Ishikawa (cell line): ENCODE measurements around the gene RGSL1.

Experiments used
- CEBPB ChIP-seq: IDR thresholded peaks from 2 replicates; pipeline ENCODE4 v1.6.1; 2012
- CREB1 ChIP-seq: IDR thresholded peaks from 2 replicates; pipeline ENCODE4 v1.6.1; 2012; ENCODE audit warnings: low read depth
- EP300 ChIP-seq: IDR thresholded peaks from 2 replicates; pipeline ENCODE4 v1.6.1; 2012; ENCODE audit warnings: borderline replicate concordance
- RAD21 ChIP-seq: IDR thresholded peaks from 2 replicates; pipeline ENCODE4 v1.6.1; 2012; ENCODE audit warnings: low read depth
- TAF1 ChIP-seq: IDR thresholded peaks from 2 replicates; pipeline ENCODE4 v1.6.1; 2012; ENCODE audit warnings: low read depth, mild to moderate bottlenecking
- TCF12 ChIP-seq: IDR thresholded peaks from 2 replicates; pipeline ENCODE4 v1.6.1; 2012; ENCODE audit warnings: low read depth
- TEAD4 ChIP-seq: IDR thresholded peaks from 2 replicates; pipeline ENCODE4 v1.6.1; 2012
- YY1 ChIP-seq: IDR thresholded peaks from 2 replicates; pipeline ENCODE4 v1.6.1; 2012; ENCODE audit warnings: low read depth
- TF ChIP-seq, protein P1 (sequence below): IDR thresholded peaks from 2 replicates; pipeline ENCODE4 v1.6.1; 2012; ENCODE audit warnings: low read depth, mild to moderate bottlenecking
- TF ChIP-seq, protein P2 (sequence below): IDR thresholded peaks from 2 replicates; pipeline ENCODE4 v1.6.1; 2012

DNA sequence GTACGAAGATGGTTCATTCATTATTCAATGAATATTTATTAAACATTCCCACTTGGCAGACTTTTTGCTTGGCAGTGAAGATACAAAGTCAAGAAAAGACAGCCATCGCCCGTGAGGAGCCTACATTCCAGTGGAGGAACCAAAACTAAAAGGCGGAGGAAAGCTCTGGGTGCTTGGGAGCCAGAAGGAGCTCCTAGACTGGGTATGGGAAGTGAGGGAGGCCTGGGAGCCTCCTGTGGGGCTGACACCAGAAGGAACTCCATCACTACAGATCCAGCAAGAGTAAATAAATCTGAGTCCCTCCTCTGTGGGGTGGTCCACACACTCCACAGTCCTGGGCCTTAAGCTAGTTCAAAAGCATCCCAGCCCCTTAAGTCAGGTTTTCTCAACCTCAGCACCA, 124.2 kb downstream of the RGSL1 start:
- TF ChIP-seq RAD21 (no peak), YY1 (no peak), TEAD4 (no peak), CEBPB (no peak), CREB1 (no peak), EP300 (no peak), TCF12 (no peak), TAF1 (no peak)
- TF ChIP-seq, protein P1, sequence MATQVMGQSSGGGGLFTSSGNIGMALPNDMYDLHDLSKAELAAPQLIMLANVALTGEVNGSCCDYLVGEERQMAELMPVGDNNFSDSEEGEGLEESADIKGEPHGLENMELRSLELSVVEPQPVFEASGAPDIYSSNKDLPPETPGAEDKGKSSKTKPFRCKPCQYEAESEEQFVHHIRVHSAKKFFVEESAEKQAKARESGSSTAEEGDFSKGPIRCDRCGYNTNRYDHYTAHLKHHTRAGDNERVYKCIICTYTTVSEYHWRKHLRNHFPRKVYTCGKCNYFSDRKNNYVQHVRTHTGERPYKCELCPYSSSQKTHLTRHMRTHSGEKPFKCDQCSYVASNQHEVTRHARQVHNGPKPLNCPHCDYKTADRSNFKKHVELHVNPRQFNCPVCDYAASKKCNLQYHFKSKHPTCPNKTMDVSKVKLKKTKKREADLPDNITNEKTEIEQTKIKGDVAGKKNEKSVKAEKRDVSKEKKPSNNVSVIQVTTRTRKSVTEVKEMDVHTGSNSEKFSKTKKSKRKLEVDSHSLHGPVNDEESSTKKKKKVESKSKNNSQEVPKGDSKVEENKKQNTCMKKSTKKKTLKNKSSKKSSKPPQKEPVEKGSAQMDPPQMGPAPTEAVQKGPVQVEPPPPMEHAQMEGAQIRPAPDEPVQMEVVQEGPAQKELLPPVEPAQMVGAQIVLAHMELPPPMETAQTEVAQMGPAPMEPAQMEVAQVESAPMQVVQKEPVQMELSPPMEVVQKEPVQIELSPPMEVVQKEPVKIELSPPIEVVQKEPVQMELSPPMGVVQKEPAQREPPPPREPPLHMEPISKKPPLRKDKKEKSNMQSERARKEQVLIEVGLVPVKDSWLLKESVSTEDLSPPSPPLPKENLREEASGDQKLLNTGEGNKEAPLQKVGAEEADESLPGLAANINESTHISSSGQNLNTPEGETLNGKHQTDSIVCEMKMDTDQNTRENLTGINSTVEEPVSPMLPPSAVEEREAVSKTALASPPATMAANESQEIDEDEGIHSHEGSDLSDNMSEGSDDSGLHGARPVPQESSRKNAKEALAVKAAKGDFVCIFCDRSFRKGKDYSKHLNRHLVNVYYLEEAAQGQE = no peak
- TF ChIP-seq, protein P2, sequence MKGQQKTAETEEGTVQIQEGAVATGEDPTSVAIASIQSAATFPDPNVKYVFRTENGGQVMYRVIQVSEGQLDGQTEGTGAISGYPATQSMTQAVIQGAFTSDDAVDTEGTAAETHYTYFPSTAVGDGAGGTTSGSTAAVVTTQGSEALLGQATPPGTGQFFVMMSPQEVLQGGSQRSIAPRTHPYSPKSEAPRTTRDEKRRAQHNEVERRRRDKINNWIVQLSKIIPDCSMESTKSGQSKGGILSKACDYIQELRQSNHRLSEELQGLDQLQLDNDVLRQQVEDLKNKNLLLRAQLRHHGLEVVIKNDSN = no peak
